ENCODE measurements around the gene HIVEP3.

Gene HIVEP3

GRCh38 chr1:41496080-41497055 lies 422.4 kb downstream of the HIVEP3 start:
- Histone ChIP-seq H3K9me3 (ENCODE audit: insufficient read depth, low read length) (no peaks in the 10 kb centered on the region), H3K27me3 (ENCODE audit: insufficient read depth, insufficient read length) (no peaks in the 10 kb centered on the region), H3K36me3 (ENCODE audit: insufficient read depth, insufficient read length, low read length) (peaks cover 14% of the 10 kb centered on the region), H3K4me3 (ENCODE audit: insufficient read length, low read depth) (peak overlapping the region; percentile 34), H3K4me1 (ENCODE audit: insufficient read depth, insufficient read length) (peaks cover 47% of the 10 kb centered on the region), H3K9ac (ENCODE audit: insufficient read length, low read depth) (peak overlapping the region; percentile 66)
- peak; percentile 96 for DNase-seq (ENCODE audit: low read depth, low spot score)
- TF ChIP-seq SUZ12 (IDR thresholded peaks at IDR 0.05; ENCODE audit: extremely low read depth, insufficient read depth, insufficient read length) (no peak), ZNF274 (IDR thresholded peaks at IDR 0.05; ENCODE audit: low read depth, low read length) (no peak), YY1 (IDR thresholded peaks at IDR 0.05; ENCODE audit: insufficient read depth, insufficient read length) (no peak)

- Histone ChIP-seq H3K9ac (ENCODE audit: insufficient read length, low read depth) (peak overlapping the region; percentile 66), H3K4me3 (ENCODE audit: insufficient read length, low read depth) (peak overlapping the region; percentile 34), H3K27me3 (ENCODE audit: insufficient read depth, insufficient read length) (no peaks in the 10 kb centered on the region), H3K9me3 (ENCODE audit: insufficient read depth, low read length) (no peaks in the 10 kb centered on the region), H3K4me1 (ENCODE audit: insufficient read depth, insufficient read length) (peaks cover 39% of the 10 kb centered on the region), H3K36me3 (ENCODE audit: insufficient read depth, insufficient read length, low read length) (peaks cover 16% of the 10 kb centered on the region)
- peak; percentile 72 for DNase-seq (ENCODE audit: low read depth, low spot score)
- TF ChIP-seq YY1 (IDR thresholded peaks at IDR 0.05; ENCODE audit: insufficient read depth, insufficient read length) = no peak
- no peak for TF ChIP-seq ZNF274 (IDR thresholded peaks at IDR 0.05; ENCODE audit: low read depth, low read length)
- TF ChIP-seq SUZ12 (IDR thresholded peaks at IDR 0.05; ENCODE audit: extremely low read depth, insufficient read depth, insufficient read length) = no peak
Observed at GRCh38 chr1:41495210-41495948, 423.3 kb downstream of the HIVEP3 start.

DNA sequence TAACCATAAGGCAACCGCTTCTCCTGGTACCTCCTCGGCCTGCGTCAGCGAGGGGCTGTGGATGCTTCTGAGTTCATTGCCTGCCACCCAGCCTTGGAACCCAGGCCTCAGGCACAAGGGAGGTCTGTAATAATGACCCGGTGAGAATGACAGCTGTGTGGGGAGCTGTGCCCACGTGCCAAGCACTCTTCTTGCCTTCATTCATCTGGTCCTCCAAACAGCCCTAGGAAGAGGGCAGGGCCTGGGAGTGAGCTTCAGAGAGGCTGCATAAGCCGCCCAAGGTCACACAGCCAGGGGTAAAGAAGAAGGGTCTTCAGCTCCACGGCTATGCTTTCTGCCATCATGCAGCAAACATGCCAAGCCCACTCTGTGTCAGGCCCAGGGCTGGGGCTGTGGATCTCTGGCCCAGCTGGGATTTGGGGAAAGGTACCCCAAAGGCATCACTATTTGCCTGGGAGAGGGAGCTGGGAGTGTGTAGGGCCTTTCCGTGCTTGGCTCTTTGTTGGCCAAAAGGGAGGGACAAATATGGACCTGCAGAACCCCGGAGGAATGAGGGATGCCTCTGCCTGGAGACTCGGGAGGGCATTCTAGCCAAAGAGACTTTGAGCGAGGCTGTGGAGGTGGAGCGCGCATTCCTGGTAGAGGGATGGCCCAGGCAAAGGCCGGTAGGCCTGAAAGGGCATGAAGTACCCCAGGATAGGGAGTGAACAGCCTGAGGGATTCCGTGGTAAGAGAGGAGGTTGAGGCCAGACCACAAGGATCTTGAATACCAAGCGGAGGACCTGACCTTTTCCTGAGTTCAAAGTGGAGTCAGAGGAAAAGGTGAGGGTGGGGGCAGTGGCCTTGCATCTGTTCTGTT lies 424.1 kb downstream of the HIVEP3 start:
- Histone ChIP-seq H3K27me3 (ENCODE audit: insufficient read depth, insufficient read length) (no peaks in the 10 kb centered on the region), H3K9ac (ENCODE audit: insufficient read length, low read depth) (peak overlapping the region; percentile 46), H3K9me3 (ENCODE audit: insufficient read depth, low read length) (no peaks in the 10 kb centered on the region), H3K4me3 (ENCODE audit: insufficient read length, low read depth) (no peak overlapping the region), H3K36me3 (ENCODE audit: insufficient read depth, insufficient read length, low read length) (peaks cover 16% of the 10 kb centered on the region), H3K4me1 (ENCODE audit: insufficient read depth, insufficient read length) (peaks cover 35% of the 10 kb centered on the region)
- TF ChIP-seq YY1 (IDR thresholded peaks at IDR 0.05; ENCODE audit: insufficient read depth, insufficient read length) (no peak), SUZ12 (IDR thresholded peaks at IDR 0.05; ENCODE audit: extremely low read depth, insufficient read depth, insufficient read length) (no peak), ZNF274 (IDR thresholded peaks at IDR 0.05; ENCODE audit: low read depth, low read length) (no peak)
- no peak for DNase-seq (ENCODE audit: low read depth, low spot score)

DNA sequence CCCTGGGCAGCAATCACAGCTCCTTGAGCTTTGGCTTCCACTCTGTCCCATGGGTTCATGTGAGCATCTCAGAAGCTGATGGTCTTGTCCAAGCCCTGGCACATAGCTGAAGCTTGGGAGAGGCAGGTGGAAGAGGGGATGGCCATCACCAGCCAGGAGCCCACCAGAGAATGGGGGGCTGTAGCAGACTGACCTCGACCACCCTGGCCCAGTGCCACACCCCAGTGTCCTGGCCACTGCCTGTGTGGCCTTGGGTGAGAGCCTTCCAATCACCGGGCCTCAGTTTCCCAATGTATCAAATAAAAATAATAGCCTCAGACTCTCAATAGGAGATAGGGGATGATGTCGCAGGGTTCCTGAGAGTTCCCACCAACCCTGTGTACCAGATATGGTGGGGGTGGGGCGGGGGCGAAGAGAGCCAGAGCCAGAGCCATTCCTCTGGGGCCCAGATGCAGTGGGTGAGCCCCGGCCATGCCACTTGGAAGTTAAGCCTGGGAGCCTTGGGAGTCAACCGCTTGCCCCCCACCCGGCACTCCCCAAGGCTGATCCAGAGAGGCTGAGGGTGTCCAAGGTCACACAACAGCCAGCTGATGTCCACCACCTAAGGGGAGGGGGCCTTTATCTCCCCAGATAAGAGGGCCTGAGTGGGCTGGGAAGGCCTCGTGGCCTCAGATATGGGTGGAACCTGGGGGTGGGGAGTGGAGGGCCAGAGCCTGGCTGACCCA lies 424.9 kb downstream of the HIVEP3 start:
- Histone ChIP-seq H3K27me3 (ENCODE audit: insufficient read depth, insufficient read length) (peaks cover 4% of the 10 kb centered on the region), H3K4me3 (ENCODE audit: insufficient read length, low read depth) (no peak overlapping the region), H3K9ac (ENCODE audit: insufficient read length, low read depth) (no peak overlapping the region), H3K4me1 (ENCODE audit: insufficient read depth, insufficient read length) (peaks cover 30% of the 10 kb centered on the region), H3K9me3 (ENCODE audit: insufficient read depth, low read length) (no peaks in the 10 kb centered on the region), H3K36me3 (ENCODE audit: insufficient read depth, insufficient read length, low read length) (peaks cover 20% of the 10 kb centered on the region)
- TF ChIP-seq SUZ12 (IDR thresholded peaks at IDR 0.05; ENCODE audit: extremely low read depth, insufficient read depth, insufficient read length) = no peak
- TF ChIP-seq ZNF274 (IDR thresholded peaks at IDR 0.05; ENCODE audit: low read depth, low read length) = no peak
- TF ChIP-seq YY1 (IDR thresholded peaks at IDR 0.05; ENCODE audit: insufficient read depth, insufficient read length) = no peak
- DNase-seq (ENCODE audit: low read depth, low spot score) = no peak

GRCh38 chr1:41493117-41493536 lies 425.6 kb downstream of the HIVEP3 start:
- Histone ChIP-seq H3K4me1 (ENCODE audit: insufficient read depth, insufficient read length) (peaks cover 30% of the 10 kb centered on the region), H3K9me3 (ENCODE audit: insufficient read depth, low read length) (no peaks in the 10 kb centered on the region), H3K4me3 (ENCODE audit: insufficient read length, low read depth) (no peak overlapping the region), H3K9ac (ENCODE audit: insufficient read length, low read depth) (no peak overlapping the region), H3K36me3 (ENCODE audit: insufficient read depth, insufficient read length, low read length) (peaks cover 20% of the 10 kb centered on the region), H3K27me3 (ENCODE audit: insufficient read depth, insufficient read length) (peaks cover 4% of the 10 kb centered on the region)
- no peak for DNase-seq (ENCODE audit: low read depth, low spot score)
- no peak for TF ChIP-seq ZNF274 (IDR thresholded peaks at IDR 0.05; ENCODE audit: low read depth, low read length)
- no peak for TF ChIP-seq YY1 (IDR thresholded peaks at IDR 0.05; ENCODE audit: insufficient read depth, insufficient read length)
- no peak for TF ChIP-seq SUZ12 (IDR thresholded peaks at IDR 0.05; ENCODE audit: extremely low read depth, insufficient read depth, insufficient read length)

- H3K9ac ChIP-seq (ENCODE audit: insufficient read length, low read depth) = no peak overlapping the region
- H3K36me3 ChIP-seq (ENCODE audit: insufficient read depth, insufficient read length, low read length) = peaks cover 20% of the 10 kb centered on the region
- no peak for TF ChIP-seq ZNF274 (IDR thresholded peaks at IDR 0.05; ENCODE audit: low read depth, low read length)
- no peak for TF ChIP-seq SUZ12 (IDR thresholded peaks at IDR 0.05; ENCODE audit: extremely low read depth, insufficient read depth, insufficient read length)
- no peak for TF ChIP-seq YY1 (IDR thresholded peaks at IDR 0.05; ENCODE audit: insufficient read depth, insufficient read length)
- H3K4me3 ChIP-seq (ENCODE audit: insufficient read length, low read depth) = no peak overlapping the region
- peaks cover 4% of the 10 kb centered on the region for H3K27me3 ChIP-seq (ENCODE audit: insufficient read depth, insufficient read length)
- DNase-seq (ENCODE audit: low read depth, low spot score) = peak; percentile 52
- no peaks in the 10 kb centered on the region for H3K9me3 ChIP-seq (ENCODE audit: insufficient read depth, low read length)
- H3K4me1 ChIP-seq (ENCODE audit: insufficient read depth, insufficient read length) = peaks cover 32% of the 10 kb centered on the region
Observed at GRCh38 chr1:41492341-41492848, 426.3 kb downstream of the HIVEP3 start.
